BLaER1 treated with 17β-estradiol and CSF1 and Interleukin-3, amounts not matched to agents 10 nM and 100 nM (cell line): ENCODE data around the gene BSN.

Source experiments
- H3K27ac ChIP-seq, 11 experiments: shearing (Covaris generic); formaldehyde crosslinking; 2 replicates each; pipeline ENCODE4 v1.8.1; 2022
- H3K27me3 ChIP-seq, 11 experiments: shearing (Covaris generic); formaldehyde crosslinking; 2 replicates each; pipeline ENCODE4 v1.8.1; 2022
- H3K36me3 ChIP-seq, 11 experiments: shearing (Covaris generic); formaldehyde crosslinking; 2 replicates each; pipeline ENCODE4 v1.8.1; 2022
- H3K4me1 ChIP-seq, 10 experiments: shearing (Covaris generic); formaldehyde crosslinking; 2 replicates each; pipeline ENCODE4 v1.8.1; 2022
- H3K4me2 ChIP-seq, 11 experiments: shearing (Covaris generic); formaldehyde crosslinking; 2 replicates each; pipeline ENCODE4 v1.8.1; 2022
- H3K4me3 ChIP-seq, 10 experiments: shearing (Covaris generic); formaldehyde crosslinking; 2 replicates each; pipeline ENCODE4 v1.8.1; 2022
- H3K9ac ChIP-seq, 11 experiments: shearing (Covaris generic); formaldehyde crosslinking; 2 replicates each; pipeline ENCODE4 v1.8.1; 2022
- H3K9me3 ChIP-seq, 11 experiments: shearing (Covaris generic); formaldehyde crosslinking; replicated peaks in 1 of 11; 2 replicates each; pipeline ENCODE4 v1.8.1; 2022
- H4K20me1 ChIP-seq, 11 experiments: shearing (Covaris generic); formaldehyde crosslinking; 2 replicates each; pipeline ENCODE4 v1.8.1; 2022
- Cebpa-rat ChIP-seq, 11 experiments: shearing (Covaris generic); IDR thresholded peaks; 2 replicates each; pipeline ENCODE4 v1.8.1; 2022

Gene BSN

DNA sequence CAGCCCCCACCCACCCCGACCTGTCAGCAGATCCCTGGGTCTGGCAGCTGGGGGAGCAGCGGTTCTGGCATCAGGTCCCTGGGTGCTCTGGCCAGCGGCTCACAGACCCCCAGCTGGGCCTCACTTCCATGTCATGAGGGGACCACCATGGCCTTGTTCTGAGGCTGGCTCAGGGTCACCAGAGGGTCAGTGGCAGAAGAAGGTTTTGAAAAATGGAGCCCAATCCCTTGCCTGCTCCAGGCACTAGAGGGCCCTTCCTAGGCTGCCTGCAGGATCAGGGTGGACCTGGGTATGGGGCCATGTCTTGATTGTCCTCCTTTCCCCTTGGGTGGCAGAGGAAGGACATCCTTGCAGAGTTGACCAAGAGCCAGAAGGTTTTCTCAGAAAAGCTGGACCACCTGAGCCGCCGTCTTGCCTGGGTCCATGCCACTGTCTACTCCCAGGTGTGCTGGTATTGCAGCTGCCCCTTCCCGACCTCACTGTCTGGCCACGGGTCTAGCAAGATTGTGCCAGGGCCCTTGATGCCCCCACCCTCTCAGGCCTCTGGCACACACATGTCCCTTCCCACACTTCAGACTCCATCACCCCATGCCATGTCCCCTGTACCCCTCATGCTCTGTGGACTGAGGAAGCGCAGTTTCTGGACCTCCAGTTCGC, 152.3 kb downstream of the BSN start:
- Histone ChIP-seq H3K27me3 (no peaks in the 10 kb centered on the region), H3K9me3 (no peaks in the 10 kb centered on the region), H3K36me3 (peaks cover 36 to 73% (median 51%) of the 10 kb centered on the region in 11 experiments), H3K4me2 (no peak overlapping the region), H3K4me1 (peaks cover 7 to 26% (median 22%) of the 10 kb centered on the region in 10 experiments), H3K9ac (no peak overlapping the region), H4K20me1 (peaks cover 0 to 48% (median 0%) of the 10 kb centered on the region in 11 experiments; a peak in 7 of 22 replicates), H3K27ac (no peak overlapping the region), H3K4me3 (no peak overlapping the region)
- TF ChIP-seq Cebpa-rat (IDR thresholded peaks at IDR 0.05): no peak

DNA sequence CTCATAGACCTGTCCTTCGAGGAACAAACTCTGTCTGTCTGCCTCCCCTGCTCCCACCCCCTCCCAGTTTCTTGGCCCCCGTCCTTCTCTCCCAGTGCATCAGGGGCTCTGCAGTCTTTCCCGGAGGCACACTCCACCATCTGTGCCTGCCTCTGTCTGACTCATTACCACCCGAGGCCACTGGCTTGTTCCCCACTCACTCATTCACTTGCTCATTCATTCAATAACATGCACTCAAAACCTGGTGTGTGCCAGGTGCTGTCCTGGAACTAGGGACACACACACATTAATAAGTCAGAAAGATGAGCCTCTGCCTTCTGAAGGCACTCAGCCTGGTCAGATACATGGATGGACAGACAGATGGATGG, 152.8 kb downstream of the BSN start:
- H4K20me1 ChIP-seq: peaks cover 0 to 42% (median 0%) of the 10 kb centered on the region in 11 experiments; a peak in 7 of 22 replicates
- H3K4me1 ChIP-seq: peaks cover 11 to 32% (median 27%) of the 10 kb centered on the region in 10 experiments
- no peaks in the 10 kb centered on the region for H3K9me3 ChIP-seq
- TF ChIP-seq Cebpa-rat (IDR thresholded peaks at IDR 0.05): no peak
- H3K36me3 ChIP-seq: peaks cover 31 to 68% (median 46%) of the 10 kb centered on the region in 11 experiments
- H3K9ac ChIP-seq: peak overlapping the region in 6 of 11 experiments; percentile 17 to 53 (median 38); a peak in 8 of 22 replicates
- no peak overlapping the region for H3K4me3 ChIP-seq
- peak overlapping the region in 1 of 11 experiments; percentile 32; a peak in 1 of 22 replicates for H3K27ac ChIP-seq
- no peaks in the 10 kb centered on the region for H3K27me3 ChIP-seq
- peak overlapping the region in 10 of 11 experiments; percentile 15 to 75 (median 50); a peak in 18 of 22 replicates for H3K4me2 ChIP-seq

DNA sequence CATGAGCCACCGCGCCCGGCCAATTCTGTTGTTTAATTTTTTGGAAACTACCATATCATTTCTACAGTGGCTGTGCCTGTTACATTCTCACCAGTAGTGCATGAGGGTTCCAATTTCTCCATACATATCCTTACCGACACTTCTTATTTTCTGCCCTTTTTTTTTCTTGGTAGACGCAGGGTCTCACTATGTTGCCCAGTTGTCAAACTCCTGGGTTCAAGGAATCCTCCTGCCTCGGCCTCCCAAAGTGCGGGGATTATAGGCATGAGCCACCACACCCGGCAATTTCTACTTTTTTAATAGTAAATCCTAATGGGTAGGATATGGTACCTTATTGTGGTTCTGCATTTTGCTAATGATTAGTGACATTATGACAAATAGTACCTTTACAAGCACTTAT, 155.6 kb downstream of the BSN start:
- no peak overlapping the region for H3K9ac ChIP-seq
- no peak for TF ChIP-seq Cebpa-rat (IDR thresholded peaks at IDR 0.05)

DNA sequence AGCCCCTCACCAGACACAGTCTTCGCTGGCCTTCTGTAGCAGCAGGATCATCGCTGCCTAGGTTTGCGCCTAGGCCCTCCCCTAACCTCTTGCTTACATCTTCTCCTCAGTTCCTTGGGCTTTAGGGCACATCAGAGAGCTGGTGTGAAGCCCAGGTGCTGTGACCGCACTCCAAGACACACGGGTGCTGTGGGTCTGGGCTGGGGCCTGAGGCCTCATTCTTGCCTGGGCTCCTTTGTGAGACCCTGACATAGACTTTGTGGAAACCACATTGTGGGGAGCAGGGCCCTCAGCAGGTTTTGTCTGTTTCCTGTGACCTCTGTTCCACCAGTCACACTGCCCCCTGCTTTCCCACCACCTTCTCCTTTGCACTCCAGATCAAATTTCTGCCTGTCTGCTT, 157.2 kb downstream of the BSN start:
- no peak for TF ChIP-seq Cebpa-rat (IDR thresholded peaks at IDR 0.05)
- Histone ChIP-seq H3K36me3 (peaks cover 3 to 52% (median 25%) of the 10 kb centered on the region in 11 experiments; a peak in 20 of 22 replicates), H3K9me3 (no peaks in the 10 kb centered on the region), H3K9ac (0 out of 22 replicates have a peak overlapping the region, but pooled peaks of 1 of the 11 experiments have one; percentile 7), H3K4me2 (peak overlapping the region in 9 of 11 experiments; percentile 61 to 92 (median 77); a peak in 17 of 22 replicates), H4K20me1 (peaks cover 0 to 21% (median 0%) of the 10 kb centered on the region in 11 experiments; a peak in 5 of 22 replicates), H3K27ac (peak overlapping the region in 4 of 11 experiments; percentile 0 to 52 (median 21); a peak in 5 of 22 replicates), H3K27me3 (no peaks in the 10 kb centered on the region), H3K4me1 (peaks cover 27 to 67% (median 59%) of the 10 kb centered on the region in 10 experiments), H3K4me3 (no peak overlapping the region)

More for the DNA sequence above, 155.6 kb downstream of the BSN start:
- Histone ChIP-seq H3K27me3 (no peaks in the 10 kb centered on the region), H3K4me2 (no peak overlapping the region), H3K27ac (no peak overlapping the region), H3K4me1 (peaks cover 24 to 56% (median 51%) of the 10 kb centered on the region in 10 experiments), H4K20me1 (peaks cover 0 to 16% (median 0%) of the 10 kb centered on the region in 11 experiments; a peak in 3 of 22 replicates), H3K36me3 (peaks cover 19 to 52% (median 29%) of the 10 kb centered on the region in 11 experiments; a peak in 20 of 22 replicates), H3K4me3 (no peak overlapping the region), H3K9me3 (no peaks in the 10 kb centered on the region)

DNA sequence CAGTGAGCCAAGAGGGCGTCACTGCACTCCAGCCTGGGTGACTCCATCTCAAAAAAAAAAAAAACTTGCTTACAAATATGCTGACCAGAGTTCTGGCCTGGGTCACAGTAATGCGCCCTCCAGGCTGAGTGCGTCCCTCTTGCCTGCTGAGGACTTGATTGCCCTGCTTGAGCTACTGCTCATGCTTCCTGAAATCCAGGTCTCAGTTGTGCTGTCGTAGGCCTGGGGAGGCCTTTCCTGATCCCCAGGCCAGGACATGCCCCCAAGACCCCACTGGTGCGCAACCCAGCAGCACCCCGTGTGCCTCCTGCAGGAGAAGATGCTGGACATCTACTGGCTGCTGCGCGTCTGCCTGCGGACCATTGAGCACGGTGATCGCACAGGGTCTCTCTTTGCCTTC, 157.9 kb downstream of the BSN start:
- Histone ChIP-seq H3K4me3 (no peak overlapping the region; a peak in 2 of 20 replicates), H3K4me1 (peaks cover 34 to 72% (median 64%) of the 10 kb centered on the region in 10 experiments), H3K9me3 (no peaks in the 10 kb centered on the region), H3K36me3 (peaks cover 0 to 51% (median 22%) of the 10 kb centered on the region in 11 experiments; a peak in 19 of 22 replicates), H3K27ac (peak overlapping the region in 7 of 11 experiments; percentile 15 to 54 (median 51); a peak in 11 of 22 replicates), H4K20me1 (peaks cover 0 to 27% (median 0%) of the 10 kb centered on the region in 11 experiments; a peak in 6 of 22 replicates), H3K27me3 (no peaks in the 10 kb centered on the region), H3K4me2 (peak overlapping the region; percentile 58 to 92 (median 77)), H3K9ac (peak overlapping the region in 3 of 11 experiments; percentile 7 to 31 (median 24); a peak in 2 of 22 replicates)
- no peak for TF ChIP-seq Cebpa-rat (IDR thresholded peaks at IDR 0.05)

DNA sequence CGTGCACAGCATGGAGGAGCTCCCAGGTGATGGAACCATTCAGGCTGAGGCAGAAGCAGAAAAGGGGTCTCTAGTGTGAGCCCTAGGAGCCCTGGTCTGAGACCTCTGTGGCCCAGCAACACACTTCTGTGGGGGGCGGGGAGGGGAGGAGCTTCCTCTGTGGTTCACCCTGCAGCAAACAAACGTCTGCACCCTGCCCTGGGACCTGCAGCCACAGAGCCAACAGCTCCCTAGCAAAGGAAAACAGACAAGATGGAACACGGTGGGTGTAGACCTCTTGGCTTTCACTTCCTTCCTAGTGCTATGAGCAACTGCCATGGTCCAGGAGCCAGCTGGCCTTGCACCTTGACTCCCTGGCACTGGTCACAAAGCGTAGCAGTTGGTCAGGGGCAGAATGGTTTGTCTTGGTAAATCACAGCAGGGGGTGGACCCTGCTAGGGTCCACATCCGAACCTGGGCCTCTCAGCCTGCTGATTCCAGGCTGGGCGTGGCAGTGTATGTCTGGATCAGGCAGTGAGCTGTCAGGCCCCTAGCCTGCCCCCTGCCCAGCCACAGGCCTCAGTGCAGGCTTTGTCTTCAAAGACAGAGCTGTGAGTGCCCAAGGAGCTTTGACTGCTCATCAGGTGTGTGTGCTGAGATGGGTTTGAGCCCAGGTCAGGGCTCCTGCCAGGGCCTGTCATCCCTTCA, 158.5 kb downstream of the BSN start:
- H3K27me3 ChIP-seq: no peaks in the 10 kb centered on the region
- peaks cover 0 to 32% (median 3%) of the 10 kb centered on the region in 11 experiments; a peak in 10 of 22 replicates for H4K20me1 ChIP-seq
- H3K4me3 ChIP-seq: no peak overlapping the region; a peak in 3 of 20 replicates
- H3K9me3 ChIP-seq: no peaks in the 10 kb centered on the region
- TF ChIP-seq Cebpa-rat (IDR thresholded peaks at IDR 0.05): no peak
- peak overlapping the region in 4 of 11 experiments; percentile 9 to 36 (median 22); a peak in 5 of 22 replicates for H3K9ac ChIP-seq
- H3K27ac ChIP-seq: peak overlapping the region in 9 of 11 experiments; percentile 8 to 54 (median 50); a peak in 14 of 22 replicates
- peaks cover 34 to 72% (median 64%) of the 10 kb centered on the region in 10 experiments for H3K4me1 ChIP-seq
- peak overlapping the region; percentile 58 to 92 (median 77) for H3K4me2 ChIP-seq
- peaks cover 0 to 51% (median 22%) of the 10 kb centered on the region in 11 experiments; a peak in 19 of 22 replicates for H3K36me3 ChIP-seq

DNA sequence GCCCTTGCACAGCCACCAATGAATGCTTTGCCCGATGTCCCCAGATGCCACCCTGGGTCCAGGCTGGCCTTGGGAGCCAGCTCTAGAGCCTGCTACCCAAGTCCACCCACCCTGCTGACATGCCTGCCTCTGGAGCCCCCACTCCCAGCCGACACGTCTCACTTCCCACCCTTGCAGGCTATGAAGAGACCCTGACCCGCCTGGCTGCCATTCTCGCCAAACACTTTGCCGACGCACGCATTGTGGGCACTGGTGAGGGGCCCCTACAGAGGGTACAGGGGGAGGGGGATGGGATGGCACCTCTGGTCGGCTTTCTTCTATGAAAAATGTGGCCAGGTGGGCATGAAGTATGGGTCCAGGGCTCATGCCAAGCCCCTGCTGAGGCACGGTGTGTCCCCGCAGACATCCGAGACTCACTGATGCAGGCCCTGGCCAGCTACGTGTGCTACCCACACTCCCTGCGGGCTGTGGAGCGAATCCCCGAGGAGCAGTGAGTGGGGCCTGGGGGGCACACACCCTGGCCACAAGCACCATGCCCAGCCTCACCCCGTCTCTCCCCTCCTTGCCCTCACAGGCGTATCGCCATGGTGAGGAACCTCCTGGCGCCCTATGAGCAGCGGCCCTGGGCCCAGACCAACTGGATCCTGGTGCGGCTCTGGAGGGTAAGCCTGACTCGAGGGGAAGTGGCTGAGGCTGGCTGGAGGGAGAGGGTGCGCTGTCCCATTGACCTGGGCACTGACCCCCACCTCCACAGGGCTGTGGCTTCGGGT, 159.2 kb downstream of the BSN start:
- no peak for TF ChIP-seq Cebpa-rat (IDR thresholded peaks at IDR 0.05)
- H3K4me3 ChIP-seq: no peak overlapping the region; a peak in 1 of 20 replicates
- peaks cover 0 to 45% (median 19%) of the 10 kb centered on the region in 11 experiments; a peak in 19 of 22 replicates for H3K36me3 ChIP-seq
- no peaks in the 10 kb centered on the region for H3K9me3 ChIP-seq
- peak overlapping the region in 9 of 11 experiments; percentile 8 to 54 (median 50); a peak in 14 of 22 replicates for H3K27ac ChIP-seq
- peak overlapping the region; percentile 58 to 92 (median 77); a peak in 21 of 22 replicates for H3K4me2 ChIP-seq
- H3K9ac ChIP-seq: peak overlapping the region in 2 of 11 experiments; percentile 12 to 36; a peak in 3 of 22 replicates
- peaks cover 0 to 2% (median 0%) of the 10 kb centered on the region in 11 experiments; a peak in 3 of 22 replicates for H3K27me3 ChIP-seq
- H4K20me1 ChIP-seq: peaks cover 0 to 39% (median 10%) of the 10 kb centered on the region in 11 experiments; a peak in 19 of 22 replicates
- H3K4me1 ChIP-seq: peaks cover 41 to 73% (median 66%) of the 10 kb centered on the region in 10 experiments
